Colonic mucosa (tissue), 4 donors: Measurements from ENCODE around the gene RAB40B. TPM values are rescaled to one million over a fixed set of nuclear protein-coding genes. Genes with fewer than 3 reads are reported as not detected.

ENCODE experiments used
- DNase-seq: peaks from one replicate; pipeline ENCODE4 v3.0.0-alpha.2; 2020
- H3K27ac ChIP-seq: fragments of 200-600 bp; one replicate; pipeline ENCODE4 v1.8.0; 2021
- H3K27me3 ChIP-seq: fragments of 200-600 bp; one replicate; pipeline ENCODE4 v1.8.0; 2021
- H3K36me3 ChIP-seq: fragments of 200-600 bp; one replicate; pipeline ENCODE4 v1.8.0; 2021
- H3K4me1 ChIP-seq: fragments of 200-600 bp; one replicate; pipeline ENCODE4 v1.8.0; 2021; ENCODE audit warnings: mild to moderate bottlenecking
- H3K4me3 ChIP-seq: fragments of 200-600 bp; one replicate; pipeline ENCODE4 v1.8.0; 2021
- H3K9ac ChIP-seq, 2 donors: one replicate each; pipeline ENCODE4 v1.7.0; 2013; ENCODE audit warnings: control low read depth in 2 of 2, low read depth in 2 of 2, low read length in 2 of 2
- H3K9me3 ChIP-seq: fragments of 200-600 bp; one replicate; pipeline ENCODE4 v1.8.0; 2021
- CTCF ChIP-seq: fragments of 200-600 bp; IDR thresholded peaks from one replicate; pipeline ENCODE4 v1.8.0; 2022; ENCODE audit warnings: antibody characterized with exemption, mild to moderate bottlenecking
- intact Hi-C: fragments of 100-400 bp; cut with DNase I; formaldehyde crosslinking; loops from one replicate; pipeline ENCODE4 v1.14.1; 2022
- total RNA-seq, 2 donors: library from RNA; stranded (reverse); fragmentation: NEBNext Ultra II Directional in 1 of 2; extraction: Animal tissue kit (Norgen Biotek cat#: 25700) in 1 of 2; gene quantifications; one replicate each; pipeline ENCODE4 v1.2.1, GENCODE V29; 2021
- donor health status: healthy.
- donor health status: DM: no; HTN: no; CAD: no.
- donor health status: DM: no; HTN: no; CAD: no.

RAB40B gene
- total RNA-seq, 2 donors from 2014 or later, result 34.7 to 35.8 TPM

DNA sequence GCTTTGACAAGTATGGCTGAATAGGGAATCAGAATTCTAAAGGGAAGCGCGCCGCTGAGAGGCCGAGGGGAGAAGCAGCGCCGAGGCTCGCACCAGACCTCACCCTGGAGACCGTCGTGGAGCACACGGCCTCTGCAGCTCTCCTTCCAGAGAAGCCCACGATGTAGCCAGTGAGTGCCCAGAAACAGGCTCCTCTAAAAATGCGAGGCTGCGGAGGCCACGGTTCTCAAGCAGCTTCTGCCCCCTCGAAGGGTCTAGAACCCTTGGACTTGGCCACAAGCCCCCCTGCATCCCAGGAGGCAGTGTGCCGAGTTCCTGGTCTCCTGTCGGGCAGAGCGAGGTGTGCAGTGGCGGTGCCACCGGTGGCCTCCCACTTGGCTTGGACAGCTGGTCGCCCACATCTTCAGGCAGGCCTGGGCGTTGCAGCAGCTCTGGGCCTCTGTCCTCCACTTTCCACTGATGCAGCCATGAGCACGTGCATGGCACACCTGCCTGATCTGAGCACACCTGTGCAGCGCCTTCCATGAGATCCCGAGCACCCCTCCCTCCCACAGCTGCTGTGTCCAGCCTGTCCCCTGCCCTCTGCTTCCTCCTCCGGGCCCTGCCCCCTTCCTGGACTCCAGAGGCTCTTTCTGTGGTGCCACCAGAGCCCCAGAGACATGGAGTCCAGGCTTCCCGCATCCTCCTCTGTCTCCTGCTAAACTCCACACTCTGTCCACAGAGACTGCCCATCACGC lies 31.4 kb downstream of the RAB40B start:
- intact Hi-C loops, result loop anchor here (5.0 kb wide), 1 partner anchor 105 kb away; no protein-coding TSS in a partner anchor
- Histone ChIP-seq H3K9me3 (no peaks in the 10 kb centered on the region), H3K9ac (no peak overlapping the region), H3K36me3 (no peaks in the 10 kb centered on the region), H3K27me3 (no peaks in the 10 kb centered on the region), H3K27ac (no peak overlapping the region), H3K4me1 (no peaks in the 10 kb centered on the region), H3K4me3 (no peak overlapping the region)
- DNase-seq, result no peak
- TF ChIP-seq CTCF, result no peak

GRCh38 chr17:82665891-82666290 lies 32.6 kb downstream of the RAB40B start:
- Histone ChIP-seq H3K27ac (no peak overlapping the region), H3K4me3 (no peak overlapping the region), H3K9ac (no peak overlapping the region), H3K9me3 (no peaks in the 10 kb centered on the region), H3K36me3 (no peaks in the 10 kb centered on the region), H3K27me3 (no peaks in the 10 kb centered on the region), H3K4me1 (no peaks in the 10 kb centered on the region)
- no peak for TF ChIP-seq CTCF
- DNase-seq, result no peak
- intact Hi-C loops, result loop anchor here (5.0 kb wide), 1 partner anchor 106 kb away; no protein-coding TSS in a partner anchor

DNA sequence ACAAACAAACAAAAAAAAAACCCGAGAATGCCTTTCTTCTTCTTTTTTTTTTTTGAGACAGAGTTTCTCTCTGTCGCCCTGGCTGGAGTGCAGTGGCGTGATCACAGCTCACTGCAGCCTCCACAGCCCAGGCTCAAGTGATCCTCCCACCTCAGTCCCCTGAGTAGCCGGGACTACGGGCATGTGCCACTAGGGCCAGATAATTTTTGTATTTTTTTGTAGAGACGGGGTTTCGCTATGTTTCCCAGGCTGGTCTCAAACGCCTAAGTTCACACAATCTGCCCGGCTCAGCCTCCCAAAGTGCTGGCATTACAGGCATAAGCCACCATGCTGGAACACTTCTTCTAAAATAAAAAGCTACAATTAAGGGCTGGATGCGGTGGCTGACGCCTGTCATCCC lies 33.3 kb downstream of the RAB40B start:
- Histone ChIP-seq H3K9ac (no peak overlapping the region), H3K27me3 (no peaks in the 10 kb centered on the region), H3K27ac (no peak overlapping the region), H3K4me1 (no peaks in the 10 kb centered on the region), H3K9me3 (no peaks in the 10 kb centered on the region), H3K4me3 (no peak overlapping the region), H3K36me3 (no peaks in the 10 kb centered on the region)
- intact Hi-C loops, result loop anchor here (5.0 kb wide), 1 partner anchor 107 kb away; no protein-coding TSS in a partner anchor
- no peak for TF ChIP-seq CTCF
- no peak for DNase-seq

DNA sequence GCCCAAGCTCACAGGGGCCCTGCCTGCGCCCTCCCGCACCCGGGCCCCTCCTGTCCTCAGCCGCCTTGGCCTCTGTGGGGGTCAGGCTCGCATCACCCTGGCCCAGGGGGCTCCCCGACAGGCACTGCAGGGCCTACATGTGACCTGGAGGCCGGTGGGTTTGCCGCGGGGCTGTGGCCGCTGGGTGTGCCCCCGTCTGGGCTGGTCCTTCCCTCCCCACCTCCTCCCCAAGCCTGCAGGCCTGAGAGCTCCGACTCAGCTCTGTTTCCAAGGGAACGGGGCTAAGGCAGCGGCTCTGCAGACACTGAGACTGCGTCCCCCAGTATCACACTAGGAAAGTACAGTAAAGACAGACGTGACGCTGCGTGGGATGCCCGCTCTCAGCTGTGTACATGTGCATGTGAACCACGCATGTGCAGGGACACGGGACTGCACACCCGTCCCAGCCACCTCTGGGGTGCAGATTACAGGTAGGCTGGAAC lies 33.8 kb downstream of the RAB40B start:
- intact Hi-C loops, result loop anchor here (5.0 kb wide), 1 partner anchor 108 kb away; no protein-coding TSS in a partner anchor
- no peaks in the 10 kb centered on the region for H3K4me1 ChIP-seq
- DNase-seq, result no peak

GRCh38 chr17:82664276-82664575 lies 34.3 kb downstream of the RAB40B start:
- Histone ChIP-seq H3K4me1 (no peaks in the 10 kb centered on the region), H3K9ac (no peak overlapping the region), H3K4me3 (no peak overlapping the region), H3K9me3 (no peaks in the 10 kb centered on the region), H3K36me3 (no peaks in the 10 kb centered on the region), H3K27ac (no peak overlapping the region), H3K27me3 (no peaks in the 10 kb centered on the region)
- intact Hi-C loops, result no loop called here
- no peak for DNase-seq
- no peak for TF ChIP-seq CTCF

More for the DNA sequence above, 33.8 kb downstream of the RAB40B start:
- Histone ChIP-seq H3K4me3 (no peak overlapping the region), H3K27ac (no peak overlapping the region), H3K9ac (no peak overlapping the region), H3K27me3 (no peaks in the 10 kb centered on the region), H3K36me3 (no peaks in the 10 kb centered on the region), H3K9me3 (no peaks in the 10 kb centered on the region)
- no peak for TF ChIP-seq CTCF
